Measurements from ENCODE around the gene DGKG. TPM values are rescaled to one million over a fixed set of nuclear protein-coding genes. Genes with fewer than 3 reads are reported as not detected.
A peak's percentile ranks its signal among the peaks of the same experiment; 100 is the strongest.

Gene DGKG
- total and polyA plus RNA-seq, 9 of the 15 experiments (the other 6 are each of a cell fraction or from before 2014, with no cell fraction given): 0.01 to 0.36 (median 0.15) TPM

DNA sequence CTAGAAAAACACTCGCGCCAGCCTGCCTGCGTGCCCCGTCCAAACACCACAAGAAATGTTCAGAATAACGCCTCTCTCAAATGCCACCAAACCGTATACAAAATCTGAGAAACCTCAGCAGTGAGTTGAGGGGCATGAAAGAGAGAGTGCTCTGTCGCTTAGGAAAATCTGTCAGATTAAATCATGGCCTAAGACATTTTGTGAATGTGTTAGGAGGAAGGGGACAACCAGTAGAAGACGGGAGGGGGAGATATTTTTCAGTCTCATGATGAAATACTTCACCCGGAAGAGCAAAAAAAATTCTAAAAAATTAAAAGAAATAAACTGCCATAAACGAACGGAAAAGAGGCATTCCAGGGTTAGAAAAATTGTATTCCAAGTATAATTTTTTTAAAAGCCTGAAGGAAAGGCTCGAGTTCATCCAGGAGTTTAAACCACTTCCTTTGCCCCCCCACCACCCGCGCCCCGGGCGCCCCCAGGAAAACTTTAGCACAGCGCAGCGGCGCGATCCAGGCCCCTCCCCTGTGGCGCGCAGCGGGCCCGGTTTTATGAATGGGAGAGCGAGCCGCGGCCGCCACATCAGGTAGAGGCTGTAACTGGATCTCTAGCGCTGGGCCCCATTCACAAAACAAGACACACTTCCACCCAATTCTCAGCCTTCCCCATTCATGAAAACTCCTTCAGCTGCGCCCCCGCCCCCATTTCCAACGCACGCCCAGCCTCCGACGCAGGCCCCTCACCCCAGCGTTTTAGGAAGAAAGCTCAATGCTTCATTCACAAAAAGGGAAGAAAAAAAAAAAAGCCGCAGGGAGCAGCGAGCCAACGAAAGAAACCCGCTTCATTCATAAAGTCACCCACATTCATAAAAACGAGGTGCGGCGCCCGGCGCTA lies 254.6 kb downstream of the DGKG start (continued):
- TF ChIP-seq, protein P1, sequence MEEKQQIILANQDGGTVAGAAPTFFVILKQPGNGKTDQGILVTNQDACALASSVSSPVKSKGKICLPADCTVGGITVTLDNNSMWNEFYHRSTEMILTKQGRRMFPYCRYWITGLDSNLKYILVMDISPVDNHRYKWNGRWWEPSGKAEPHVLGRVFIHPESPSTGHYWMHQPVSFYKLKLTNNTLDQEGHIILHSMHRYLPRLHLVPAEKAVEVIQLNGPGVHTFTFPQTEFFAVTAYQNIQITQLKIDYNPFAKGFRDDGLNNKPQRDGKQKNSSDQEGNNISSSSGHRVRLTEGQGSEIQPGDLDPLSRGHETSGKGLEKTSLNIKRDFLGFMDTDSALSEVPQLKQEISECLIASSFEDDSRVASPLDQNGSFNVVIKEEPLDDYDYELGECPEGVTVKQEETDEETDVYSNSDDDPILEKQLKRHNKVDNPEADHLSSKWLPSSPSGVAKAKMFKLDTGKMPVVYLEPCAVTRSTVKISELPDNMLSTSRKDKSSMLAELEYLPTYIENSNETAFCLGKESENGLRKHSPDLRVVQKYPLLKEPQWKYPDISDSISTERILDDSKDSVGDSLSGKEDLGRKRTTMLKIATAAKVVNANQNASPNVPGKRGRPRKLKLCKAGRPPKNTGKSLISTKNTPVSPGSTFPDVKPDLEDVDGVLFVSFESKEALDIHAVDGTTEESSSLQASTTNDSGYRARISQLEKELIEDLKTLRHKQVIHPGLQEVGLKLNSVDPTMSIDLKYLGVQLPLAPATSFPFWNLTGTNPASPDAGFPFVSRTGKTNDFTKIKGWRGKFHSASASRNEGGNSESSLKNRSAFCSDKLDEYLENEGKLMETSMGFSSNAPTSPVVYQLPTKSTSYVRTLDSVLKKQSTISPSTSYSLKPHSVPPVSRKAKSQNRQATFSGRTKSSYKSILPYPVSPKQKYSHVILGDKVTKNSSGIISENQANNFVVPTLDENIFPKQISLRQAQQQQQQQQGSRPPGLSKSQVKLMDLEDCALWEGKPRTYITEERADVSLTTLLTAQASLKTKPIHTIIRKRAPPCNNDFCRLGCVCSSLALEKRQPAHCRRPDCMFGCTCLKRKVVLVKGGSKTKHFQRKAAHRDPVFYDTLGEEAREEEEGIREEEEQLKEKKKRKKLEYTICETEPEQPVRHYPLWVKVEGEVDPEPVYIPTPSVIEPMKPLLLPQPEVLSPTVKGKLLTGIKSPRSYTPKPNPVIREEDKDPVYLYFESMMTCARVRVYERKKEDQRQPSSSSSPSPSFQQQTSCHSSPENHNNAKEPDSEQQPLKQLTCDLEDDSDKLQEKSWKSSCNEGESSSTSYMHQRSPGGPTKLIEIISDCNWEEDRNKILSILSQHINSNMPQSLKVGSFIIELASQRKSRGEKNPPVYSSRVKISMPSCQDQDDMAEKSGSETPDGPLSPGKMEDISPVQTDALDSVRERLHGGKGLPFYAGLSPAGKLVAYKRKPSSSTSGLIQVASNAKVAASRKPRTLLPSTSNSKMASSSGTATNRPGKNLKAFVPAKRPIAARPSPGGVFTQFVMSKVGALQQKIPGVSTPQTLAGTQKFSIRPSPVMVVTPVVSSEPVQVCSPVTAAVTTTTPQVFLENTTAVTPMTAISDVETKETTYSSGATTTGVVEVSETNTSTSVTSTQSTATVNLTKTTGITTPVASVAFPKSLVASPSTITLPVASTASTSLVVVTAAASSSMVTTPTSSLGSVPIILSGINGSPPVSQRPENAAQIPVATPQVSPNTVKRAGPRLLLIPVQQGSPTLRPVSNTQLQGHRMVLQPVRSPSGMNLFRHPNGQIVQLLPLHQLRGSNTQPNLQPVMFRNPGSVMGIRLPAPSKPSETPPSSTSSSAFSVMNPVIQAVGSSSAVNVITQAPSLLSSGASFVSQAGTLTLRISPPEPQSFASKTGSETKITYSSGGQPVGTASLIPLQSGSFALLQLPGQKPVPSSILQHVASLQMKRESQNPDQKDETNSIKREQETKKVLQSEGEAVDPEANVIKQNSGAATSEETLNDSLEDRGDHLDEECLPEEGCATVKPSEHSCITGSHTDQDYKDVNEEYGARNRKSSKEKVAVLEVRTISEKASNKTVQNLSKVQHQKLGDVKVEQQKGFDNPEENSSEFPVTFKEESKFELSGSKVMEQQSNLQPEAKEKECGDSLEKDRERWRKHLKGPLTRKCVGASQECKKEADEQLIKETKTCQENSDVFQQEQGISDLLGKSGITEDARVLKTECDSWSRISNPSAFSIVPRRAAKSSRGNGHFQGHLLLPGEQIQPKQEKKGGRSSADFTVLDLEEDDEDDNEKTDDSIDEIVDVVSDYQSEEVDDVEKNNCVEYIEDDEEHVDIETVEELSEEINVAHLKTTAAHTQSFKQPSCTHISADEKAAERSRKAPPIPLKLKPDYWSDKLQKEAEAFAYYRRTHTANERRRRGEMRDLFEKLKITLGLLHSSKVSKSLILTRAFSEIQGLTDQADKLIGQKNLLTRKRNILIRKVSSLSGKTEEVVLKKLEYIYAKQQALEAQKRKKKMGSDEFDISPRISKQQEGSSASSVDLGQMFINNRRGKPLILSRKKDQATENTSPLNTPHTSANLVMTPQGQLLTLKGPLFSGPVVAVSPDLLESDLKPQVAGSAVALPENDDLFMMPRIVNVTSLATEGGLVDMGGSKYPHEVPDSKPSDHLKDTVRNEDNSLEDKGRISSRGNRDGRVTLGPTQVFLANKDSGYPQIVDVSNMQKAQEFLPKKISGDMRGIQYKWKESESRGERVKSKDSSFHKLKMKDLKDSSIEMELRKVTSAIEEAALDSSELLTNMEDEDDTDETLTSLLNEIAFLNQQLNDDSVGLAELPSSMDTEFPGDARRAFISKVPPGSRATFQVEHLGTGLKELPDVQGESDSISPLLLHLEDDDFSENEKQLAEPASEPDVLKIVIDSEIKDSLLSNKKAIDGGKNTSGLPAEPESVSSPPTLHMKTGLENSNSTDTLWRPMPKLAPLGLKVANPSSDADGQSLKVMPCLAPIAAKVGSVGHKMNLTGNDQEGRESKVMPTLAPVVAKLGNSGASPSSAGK (IDR thresholded peaks at IDR 0.05): peak; percentile 65; the same call in 1 of the 2 replicates
- TF ChIP-seq HMG20A (CRISPR knock-in tag; conservative IDR thresholded peaks at IDR 0.05) (no peak), CBFA2T2 (conservative IDR thresholded peaks at IDR 0.05) (no peak), SP2 (IDR thresholded peaks at IDR 0.05; ENCODE audit: extremely low read depth, low read depth, low read length, poor library complexity, severe bottlenecking) (no peak), ZNF408 (CRISPR knock-in tag; IDR thresholded peaks at IDR 0.05; ENCODE audit: low read depth) (no peak), DIDO1 (tag; IDR thresholded peaks at IDR 0.05; ENCODE audit: low read depth) (no peak), MAFG (tag; conservative IDR thresholded peaks at IDR 0.05) (no peak), RBBP5 (IDR thresholded peaks at IDR 0.05; ENCODE audit: borderline replicate concordance, insufficient read depth, low read length, poor library complexity, severe bottlenecking) (no peak), PTRF (tag; IDR thresholded peaks at IDR 0.05) (no peak), ZFX (CRISPR knock-in tag; IDR thresholded peaks at IDR 0.05) (peak; percentile 39), ZBTB7A (IDR thresholded peaks at IDR 0.05; ENCODE audit: borderline replicate concordance, control insufficient read depth, low read depth, low read length) (peak; percentile 79; the same call in 1 of the 2 replicates)
- TF ChIP-seq, protein P2, sequence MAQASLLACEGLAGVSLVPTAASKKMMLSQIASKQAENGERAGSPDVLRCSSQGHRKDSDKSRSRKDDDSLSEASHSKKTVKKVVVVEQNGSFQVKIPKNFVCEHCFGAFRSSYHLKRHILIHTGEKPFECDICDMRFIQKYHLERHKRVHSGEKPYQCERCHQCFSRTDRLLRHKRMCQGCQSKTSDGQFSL (CRISPR knock-in tag; IDR thresholded peaks at IDR 0.05): peak; percentile 17; the same call in 1 of the 2 replicates
- TF ChIP-seq, protein P2 (tag; IDR thresholded peaks at IDR 0.05): peak in 1 of 2 experiments; percentile 63; a peak in 2 of 4 replicates
